Ascending aorta (tissue), 2 donors: ENCODE data around the gene XYLT1. TPM values are rescaled to one million over a fixed set of nuclear protein-coding genes. Genes with fewer than 3 reads are reported as not detected.

Source experiments
- DNase-seq, 2 donors: peaks; one replicate each; pipeline ENCODE4 v3.0.0-alpha.2; 2019; ENCODE audit warnings: low spot score in 2 of 2
- H3K27ac ChIP-seq, 2 donors: fragments of 200-600 bp; sonication (generic); one replicate each; pipeline ENCODE4 v1.5.1; 2016 to 2017; ENCODE audit warnings: mild to moderate bottlenecking in 1 of 2
- H3K27me3 ChIP-seq: fragments of 200-600 bp; sonication (generic); one replicate; pipeline ENCODE4 v1.5.1; 2017
- H3K36me3 ChIP-seq, 2 donors: fragments of 200-600 bp; sonication (generic); one replicate each; pipeline ENCODE4 v1.5.1; 2016
- H3K4me1 ChIP-seq, 2 donors: fragments of 200-600 bp; sonication (generic); one replicate each; pipeline ENCODE4 v1.5.1; 2016 to 2017; ENCODE audit warnings: mild to moderate bottlenecking in 1 of 2
- H3K4me3 ChIP-seq, 2 donors: fragments of 200-600 bp; sonication (generic); one replicate each; pipeline ENCODE4 v1.5.1; 2016 to 2017; ENCODE audit warnings: mild to moderate bottlenecking in 1 of 2
- H3K9me3 ChIP-seq, 2 donors: fragments of 200-600 bp; sonication (generic); one replicate each; pipeline ENCODE4 v1.5.1; 2016
- intact Hi-C: fragments of 100-400 bp; cut with DNase I; formaldehyde crosslinking; loops from one replicate; pipeline ENCODE4 v1.15.1; 2023
- total RNA-seq: library from RNA; depleted of rRNA; stranded (reverse); fragments of >200 nt; gene quantifications from one replicate; pipeline ENCODE4 v1.1.0, GENCODE V29; 2016
- TF ChIP-seq, protein P1 (sequence below), 3 experiments: fragments of 200-600 bp in 2 of 3; fragments of 450-650 bp in 1 of 3; sonication (generic) in 2 of 3; IDR thresholded peaks; one replicate each; pipeline ENCODE4 v1.5.1; 2016 to 2019; ENCODE audit warnings: antibody characterized with exemption in 3 of 3, mild to moderate bottlenecking in 1 of 3, moderate library complexity in 1 of 3

The XYLT1 gene
- total RNA-seq, 1 donor from 2014 or later, result 6.7 TPM

- Histone ChIP-seq H3K9me3 (no peaks in the 10 kb centered on the region), H3K27me3 (no peaks in the 10 kb centered on the region), H3K27ac (peak overlapping the region in 1 of 2 donors; percentile 66), H3K4me1 (peaks cover 2 to 17% of the 10 kb centered on the region in 2 donors), H3K36me3 (no peaks in the 10 kb centered on the region), H3K4me3 (no peak overlapping the region)
- TF ChIP-seq, protein P1, sequence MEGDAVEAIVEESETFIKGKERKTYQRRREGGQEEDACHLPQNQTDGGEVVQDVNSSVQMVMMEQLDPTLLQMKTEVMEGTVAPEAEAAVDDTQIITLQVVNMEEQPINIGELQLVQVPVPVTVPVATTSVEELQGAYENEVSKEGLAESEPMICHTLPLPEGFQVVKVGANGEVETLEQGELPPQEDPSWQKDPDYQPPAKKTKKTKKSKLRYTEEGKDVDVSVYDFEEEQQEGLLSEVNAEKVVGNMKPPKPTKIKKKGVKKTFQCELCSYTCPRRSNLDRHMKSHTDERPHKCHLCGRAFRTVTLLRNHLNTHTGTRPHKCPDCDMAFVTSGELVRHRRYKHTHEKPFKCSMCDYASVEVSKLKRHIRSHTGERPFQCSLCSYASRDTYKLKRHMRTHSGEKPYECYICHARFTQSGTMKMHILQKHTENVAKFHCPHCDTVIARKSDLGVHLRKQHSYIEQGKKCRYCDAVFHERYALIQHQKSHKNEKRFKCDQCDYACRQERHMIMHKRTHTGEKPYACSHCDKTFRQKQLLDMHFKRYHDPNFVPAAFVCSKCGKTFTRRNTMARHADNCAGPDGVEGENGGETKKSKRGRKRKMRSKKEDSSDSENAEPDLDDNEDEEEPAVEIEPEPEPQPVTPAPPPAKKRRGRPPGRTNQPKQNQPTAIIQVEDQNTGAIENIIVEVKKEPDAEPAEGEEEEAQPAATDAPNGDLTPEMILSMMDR (IDR thresholded peaks at IDR 0.05), result no peak
- intact Hi-C loops, result no loop called here
- no peak for DNase-seq
Observed at GRCh38 chr16:17359788-17360390, 110.9 kb downstream of the XYLT1 start.

- peaks cover 2 to 18% of the 10 kb centered on the region in 2 donors for H3K4me1 ChIP-seq
Observed at GRCh38 chr16:17358846-17359245, 111.9 kb downstream of the XYLT1 start.

GRCh38 chr16:17358355-17358754 lies 112.4 kb downstream of the XYLT1 start:
- peaks cover 2 to 16% of the 10 kb centered on the region in 2 donors for H3K4me1 ChIP-seq
- H3K9me3 ChIP-seq, result no peaks in the 10 kb centered on the region
- intact Hi-C loops, result no loop called here
- no peak overlapping the region for H3K4me3 ChIP-seq
- peak overlapping the region; percentile 43 to 66 for H3K27ac ChIP-seq
- no peaks in the 10 kb centered on the region for H3K27me3 ChIP-seq
- DNase-seq, result no peak
- TF ChIP-seq, protein P1 (IDR thresholded peaks at IDR 0.05), result no peak
- no peaks in the 10 kb centered on the region for H3K36me3 ChIP-seq

More at GRCh38 chr16:17358846-17359245, 111.9 kb downstream of the XYLT1 start:
- intact Hi-C loops, result no loop called here
- Histone ChIP-seq H3K36me3 (no peaks in the 10 kb centered on the region), H3K4me3 (no peak overlapping the region), H3K27ac (peak overlapping the region; percentile 43 to 66), H3K27me3 (no peaks in the 10 kb centered on the region), H3K9me3 (no peaks in the 10 kb centered on the region)
- no peak for DNase-seq
- TF ChIP-seq, protein P1 (IDR thresholded peaks at IDR 0.05), result no peak

- no peak overlapping the region for H3K27ac ChIP-seq
- no peaks in the 10 kb centered on the region for H3K36me3 ChIP-seq
- intact Hi-C loops, result no loop called here
- TF ChIP-seq, protein P1 (IDR thresholded peaks at IDR 0.05), result no peak
- H3K4me3 ChIP-seq, result no peak overlapping the region
- no peak for DNase-seq
- no peaks in the 10 kb centered on the region for H3K27me3 ChIP-seq
- peaks cover 2 to 16% of the 10 kb centered on the region in 2 donors for H3K4me1 ChIP-seq
- no peaks in the 10 kb centered on the region for H3K9me3 ChIP-seq
Observed at GRCh38 chr16:17357307-17358062, 113.3 kb downstream of the XYLT1 start.

GRCh38 chr16:17356243-17356933 lies 114.4 kb downstream of the XYLT1 start:
- DNase-seq, result no peak
- H3K36me3 ChIP-seq, result no peaks in the 10 kb centered on the region
- no peak overlapping the region for H3K27ac ChIP-seq
- no peak overlapping the region for H3K4me3 ChIP-seq
- H3K27me3 ChIP-seq, result no peaks in the 10 kb centered on the region
- no peaks in the 10 kb centered on the region for H3K9me3 ChIP-seq
- intact Hi-C loops, result no loop called here
- H3K4me1 ChIP-seq, result peaks cover 2 to 16% of the 10 kb centered on the region in 2 donors
- TF ChIP-seq, protein P1 (IDR thresholded peaks at IDR 0.05), result no peak
